Keratinocyte (primary cell): ENCODE results near the gene DDA1. TPM values are rescaled to one million over a fixed set of nuclear protein-coding genes. Genes with fewer than 3 reads are reported as not detected.

Source experiments
- DNase-seq: peaks from one replicate; pipeline ENCODE4 v3.0.0-alpha.2; 2011; ENCODE audit warnings: low read depth, missing footprints, low spot score
- FAIRE-seq: peaks from 2 replicates; lab custom pipeline; 2011; peaks lifted over from hg19 to GRCh38; lab: Jason Lieb, UNC
- H2AFZ ChIP-seq: 2 replicates; pipeline ENCODE4 v1.6.0; 2012; ENCODE audit warnings: low read length, control low read depth, inconsistent platforms; ENCODE audit not compliant: control insufficient read depth
- H3K27ac ChIP-seq: 2 replicates; pipeline ENCODE4 v1.5.1; 2011; ENCODE audit warnings: low read length; ENCODE audit not compliant: control insufficient read depth, insufficient read depth
- H3K27me3 ChIP-seq: 3 replicates; pipeline ENCODE4 v1.6.0; 2011; ENCODE audit warnings: low read length; ENCODE audit not compliant: control insufficient read depth, insufficient read depth; ENCODE audit errors: extremely low read depth
- H3K36me3 ChIP-seq, 2 experiments: 2 replicates in 1 of 2; 3 replicates in 1 of 2; pipeline ENCODE4 v1.5.1; 2011; ENCODE audit warnings: low read length in 2 of 2, mild to moderate bottlenecking in 1 of 2; ENCODE audit not compliant: control insufficient read depth in 2 of 2, insufficient read depth in 2 of 2; ENCODE audit errors: extremely low read depth in 1 of 2
- H3K4me1 ChIP-seq: 3 replicates; pipeline ENCODE4 v1.5.1; 2011; ENCODE audit warnings: low read length; ENCODE audit not compliant: control insufficient read depth, insufficient read depth; ENCODE audit errors: extremely low read depth
- H3K4me2 ChIP-seq: 3 replicates; pipeline ENCODE4 v1.6.0; 2011; ENCODE audit warnings: low read depth, low read length; ENCODE audit not compliant: control insufficient read depth, insufficient read depth; ENCODE audit errors: extremely low read depth
- H3K4me3 ChIP-seq, 3 experiments: fragments of 200-600 bp in 1 of 3; sonication (generic) in 1 of 3; 2 replicates in 2 of 3; 3 replicates in 1 of 3; pipeline ENCODE4 v1.5.1; 2011 to 2016; ENCODE audit warnings: low read length in 3 of 3, mild to moderate bottlenecking in 3 of 3, control low read depth in 2 of 3, inconsistent platforms in 1 of 3, low read depth in 1 of 3, mixed read lengths in 1 of 3, mixed run types in 1 of 3, moderate library complexity in 1 of 3; ENCODE audit not compliant: control insufficient read depth in 2 of 3, insufficient read depth in 2 of 3; ENCODE audit errors: extremely low read depth in 1 of 3
- H3K79me2 ChIP-seq: 2 replicates; pipeline ENCODE4 v1.6.0; 2012; ENCODE audit warnings: low read length; ENCODE audit not compliant: control insufficient read depth, insufficient read depth
- H3K9ac ChIP-seq: 3 replicates; pipeline ENCODE4 v1.6.0; 2011; ENCODE audit warnings: low read length; ENCODE audit not compliant: control insufficient read depth, insufficient read depth; ENCODE audit errors: extremely low read depth
- H3K9me1 ChIP-seq: 3 replicates; pipeline ENCODE4 v1.6.0; 2011; ENCODE audit warnings: low read length; ENCODE audit not compliant: control insufficient read depth, insufficient read depth; ENCODE audit errors: extremely low read depth
- H3K9me3 ChIP-seq: 2 replicates; pipeline ENCODE4 v1.5.1; 2012; ENCODE audit warnings: low read depth, low read length; ENCODE audit not compliant: control insufficient read depth
- H4K20me1 ChIP-seq: 3 replicates; pipeline ENCODE4 v1.6.0; 2011; ENCODE audit warnings: low read length; ENCODE audit not compliant: control insufficient read depth, insufficient read depth; ENCODE audit errors: extremely low read depth
- CTCF ChIP-seq, 3 experiments: IDR thresholded peaks in 1 of 3; conservative IDR thresholded peaks in 1 of 3; optimal IDR thresholded peaks in 1 of 3; 2 replicates in 2 of 3; 3 replicates in 1 of 3; pipeline versions ENCODE3 to v1.5.1; 2011; ENCODE audit warnings: low read length in 3 of 3, mild to moderate bottlenecking in 3 of 3, moderate library complexity in 2 of 3, control low read depth in 1 of 3, inconsistent platforms in 1 of 3; ENCODE audit not compliant: insufficient read depth in 2 of 3; ENCODE audit errors: extremely low read depth in 1 of 3
- EZH2 ChIP-seq: IDR thresholded peaks from one replicate; pipeline ENCODE4 v1.6.1; 2012; ENCODE audit warnings: inconsistent platforms, mild to moderate bottlenecking, low read length, moderate library complexity
- dilution Hi-C: fragments of 300-500 bp; cut with MboI; formaldehyde crosslinking; loops from one replicate; pipeline ENCODE4 v1.7.0; 2020; ENCODE audit warnings: low sequenced_read_pairs; ENCODE audit not compliant: extremely low pct_ligation_motif_present
- polyA minus RNA-seq, 3 experiments: library from RNA; depleted of rRNA, polyadenylated mRNA; stranded (reverse); fragments of >200 nt; gene quantifications; 1 replicate in 1 of 3; 2 replicates in 1 of 3; 3 replicates in 1 of 3; pipeline ENCODE4 v1.2.3, GENCODE V29; 2011
- polyA plus RNA-seq, 5 experiments: library from polyadenylated mRNA; depleted of rRNA in 3 of 5; stranded (reverse) in 3 of 5; stranded (forward) in 1 of 5; unstranded in 1 of 5; fragments of >200 nt; gene quantifications; 1 replicate in 1 of 5; 2 replicates in 3 of 5; 3 replicates in 1 of 5; pipeline versions ENCODE4 v1.2.1 to v1.2.3, GENCODE V29; 2011 to 2012; ENCODE audit warnings: missing spikeins in 2 of 5, low read depth in 1 of 5, low replicate concordance in 1 of 5

DDA1 gene
- polyA plus RNA-seq (59.4 to 75.4 TPM (median 62.8 TPM) in 3 replicates), polyA minus RNA-seq (16.9 to 30.2 TPM (median 19.6 TPM) in 3 replicates)
- polyA plus RNA-seq (2011; ENCODE audit: low read depth): 98.4 TPM
- 53.1 and 66.9 TPM in 2 replicates for polyA plus RNA-seq (2011; cell fraction: cytosol; rRNA removed)
- 42.5 and 44.9 TPM in 2 replicates for polyA plus RNA-seq (2011; cell fraction: nucleus; rRNA removed)
- polyA plus RNA-seq (2012; ENCODE audit: low replicate concordance): 53.8 and 90.6 TPM in 2 replicates
- polyA minus RNA-seq (2011; cell fraction: cytosol; rRNA and poly(A)+ RNA removed): 26.1 TPM
- polyA minus RNA-seq (2011; cell fraction: nucleus; rRNA and poly(A)+ RNA removed): 6.9 and 13.9 TPM in 2 replicates

DNA sequence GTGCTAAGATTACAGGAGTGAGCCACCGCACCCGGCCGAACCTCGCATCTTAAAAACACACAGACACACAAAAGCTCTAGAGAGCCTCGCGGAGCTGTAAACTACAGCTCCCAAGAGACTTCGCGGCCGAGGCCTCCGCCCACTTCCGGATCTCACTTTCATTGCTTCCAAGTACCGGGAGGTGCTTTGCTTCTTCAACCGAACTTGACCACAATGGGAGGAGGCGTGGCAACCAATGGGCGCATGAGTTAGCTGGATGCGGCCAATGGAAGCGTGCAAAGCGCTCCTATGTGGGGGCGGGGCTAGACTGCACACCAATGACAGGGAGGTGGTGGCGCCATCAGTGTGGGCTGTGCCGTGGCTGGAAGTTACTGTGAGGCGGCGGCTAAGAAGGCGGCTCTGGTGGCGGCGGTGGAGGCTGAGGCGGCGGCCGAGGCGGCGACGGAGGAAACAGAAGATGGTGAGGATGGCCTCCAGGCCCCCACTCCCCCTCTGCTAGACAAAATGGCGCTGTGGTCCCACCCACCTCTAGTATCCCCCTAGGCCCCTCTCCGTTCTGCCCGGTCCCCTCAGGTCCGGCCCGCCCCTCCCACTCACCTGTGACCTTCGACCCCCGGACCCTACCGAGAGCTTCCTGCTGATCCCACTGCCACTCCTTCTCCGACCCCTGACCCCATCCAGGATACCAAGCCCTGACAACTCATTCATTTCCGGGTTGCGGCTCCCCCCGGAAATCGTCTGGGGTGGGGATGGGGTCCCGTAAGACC, at the start of gene DDA1:
TSS of gene DDA1 (plus strand) at position 366 of the 767 bp plus-strand sequence. CDS start at position 458, 92 bp downstream.
- dilution Hi-C loops: no loop called here
- Histone ChIP-seq H3K4me2 (peak within 1 kb of the TSS; percentile 83), H3K9me1 (peaks cover 3% of the 10 kb centered on the region), H3K79me2 (peaks cover 53% of the 10 kb centered on the region), H3K4me1 (peaks cover 37% of the 10 kb centered on the region), H3K9me3 (no peaks in the 10 kb centered on the region), H4K20me1 (peaks cover 4% of the 10 kb centered on the region), H2AFZ (peak within 1 kb of the TSS; percentile 27), H3K9ac (peak within 1 kb of the TSS; percentile 87), H3K27me3 (no peaks in the 10 kb centered on the region), H3K27ac (peak within 1 kb of the TSS; percentile 67), H3K4me3 (peak within 1 kb of the TSS; percentile 83 to 97 (median 94)), H3K36me3 (peaks cover 9 to 12% of the 10 kb centered on the region in 2 experiments)
- TF ChIP-seq EZH2 (no peak), CTCF (optimal IDR thresholded peaks at IDR 0.05 in 1 of 3, IDR thresholded peaks at IDR 0.05 in 1 of 3, conservative IDR thresholded peaks at IDR 0.05 in 1 of 3; ENCODE audit: extremely low read depth in 1 of 3, insufficient read depth in 2 of 3, low read length in 3 of 3) (no peak)
- FAIRE-seq (peak; percentile 99), DNase-seq (peak; percentile 99)

- Histone ChIP-seq H4K20me1 (no peaks in the 10 kb centered on the region), H3K27ac (no peak overlapping the region), H3K9me1 (no peaks in the 10 kb centered on the region), H3K36me3 (no peaks in the 10 kb centered on the region), H3K9me3 (peaks cover 5% of the 10 kb centered on the region), H3K4me3 (no peak overlapping the region), H3K4me2 (no peak overlapping the region), H3K27me3 (no peaks in the 10 kb centered on the region), H2AFZ (no peak overlapping the region), H3K79me2 (no peaks in the 10 kb centered on the region), H3K4me1 (no peaks in the 10 kb centered on the region), H3K9ac (no peak overlapping the region)
- DNase-seq (no peak), FAIRE-seq (no peak)
- dilution Hi-C loops: no loop called here
- TF ChIP-seq EZH2: no peak
- no peak for TF ChIP-seq CTCF (optimal IDR thresholded peaks at IDR 0.05 in 1 of 3, IDR thresholded peaks at IDR 0.05 in 1 of 3, conservative IDR thresholded peaks at IDR 0.05 in 1 of 3; ENCODE audit: extremely low read depth in 1 of 3, insufficient read depth in 2 of 3, low read length in 3 of 3)
Measured at GRCh38 chr19:17259934-17260333, 49.4 kb upstream of the DDA1 start.
